GM12892 (cell line): ENCODE results near the gene SMYD3.

Experiments
- DNase-seq: peaks from one replicate; pipeline ENCODE4 v3.0.0; 2011; ENCODE audit not compliant: insufficient read length
- FAIRE-seq: peaks from 2 replicates; lab custom pipeline; 2011; peaks lifted over from hg19 to GRCh38; lab: Jason Lieb, UNC
- POLR2A ChIP-seq: IDR thresholded peaks from 2 replicates; pipeline ENCODE4 v1.6.1; 2011; ENCODE audit warnings: low read depth, low read length, control low read depth
- POLR2AphosphoS5 ChIP-seq: IDR thresholded peaks from 2 replicates; pipeline ENCODE4 v1.6.1; 2011; ENCODE audit warnings: low read depth, low read length, control low read depth
- TAF1 ChIP-seq: IDR thresholded peaks from 2 replicates; pipeline ENCODE4 v1.6.1; 2011; ENCODE audit warnings: low read depth, mild to moderate bottlenecking, control low read depth, low read length, borderline replicate concordance

The SMYD3 gene

GRCh38 chr1:246491551-246492053 is 15.5 kb downstream of the SMYD3 start:
- FAIRE-seq (no peak), DNase-seq (no peak)
- TF ChIP-seq TAF1 (no peak), POLR2AphosphoS5 (no peak), POLR2A (no peak)

- FAIRE-seq, result no peak
- TF ChIP-seq POLR2AphosphoS5 (no peak), POLR2A (no peak), TAF1 (no peak)
- no peak for DNase-seq
Observed at GRCh38 chr1:246488674-246489073, 18.4 kb downstream of the SMYD3 start.

GRCh38 chr1:246483569-246483933 is 23.5 kb downstream of the SMYD3 start:
- FAIRE-seq, result no peak
- TF ChIP-seq POLR2A (no peak), POLR2AphosphoS5 (no peak), TAF1 (no peak)
- no peak for DNase-seq

GRCh38 chr1:246482805-246483568 is 24.1 kb downstream of the SMYD3 start:
- TF ChIP-seq TAF1, result no peak
- TF ChIP-seq POLR2A, result no peak
- FAIRE-seq, result no peak
- no peak for DNase-seq

GRCh38 chr1:246479061-246479460 is 28.0 kb downstream of the SMYD3 start:
- TF ChIP-seq TAF1, result no peak
- TF ChIP-seq POLR2AphosphoS5, result no peak
- no peak for TF ChIP-seq POLR2A
- DNase-seq (no peak), FAIRE-seq (no peak)

- TF ChIP-seq POLR2A, result no peak
- FAIRE-seq (no peak), DNase-seq (no peak)
Observed at GRCh38 chr1:246477634-246478033, 29.4 kb downstream of the SMYD3 start.

- FAIRE-seq (no peak), DNase-seq (no peak)
- no peak for TF ChIP-seq POLR2A
- TF ChIP-seq POLR2AphosphoS5, result no peak
- TF ChIP-seq TAF1, result no peak
Observed at GRCh38 chr1:246476771-246477170, 30.3 kb downstream of the SMYD3 start.

GRCh38 chr1:246471688-246472087 is 35.4 kb downstream of the SMYD3 start:
- no peak for TF ChIP-seq POLR2AphosphoS5
- TF ChIP-seq POLR2A, result no peak
- no peak for TF ChIP-seq TAF1
- DNase-seq (no peak), FAIRE-seq (no peak)

- no peak for FAIRE-seq
- no peak for TF ChIP-seq TAF1
- no peak for DNase-seq
Observed at GRCh38 chr1:246470585-246470984, 36.5 kb downstream of the SMYD3 start.

GRCh38 chr1:246462986-246463385 is 44.1 kb downstream of the SMYD3 start:
- FAIRE-seq, result no peak
- DNase-seq, result no peak
- no peak for TF ChIP-seq POLR2AphosphoS5
- no peak for TF ChIP-seq TAF1
- no peak for TF ChIP-seq POLR2A

- no peak for FAIRE-seq
- no peak for DNase-seq
- no peak for TF ChIP-seq TAF1
- TF ChIP-seq POLR2AphosphoS5, result no peak
- TF ChIP-seq POLR2A, result no peak
Observed at GRCh38 chr1:246460406-246460805, 46.7 kb downstream of the SMYD3 start.

- TF ChIP-seq POLR2AphosphoS5 (no peak), TAF1 (no peak), POLR2A (no peak)
- DNase-seq, result no peak
- FAIRE-seq, result no peak
Observed at GRCh38 chr1:246459221-246459620, 47.9 kb downstream of the SMYD3 start.
